Stimulated activated CD8-positive, alpha-beta memory T cell treated with anti-CD3 and anti-CD28 coated beads, Interleukin-12 subunit alpha, Interleukin-12 subunit beta, amount 100 ng/mL, for 4 hours (primary cell): Measurements from ENCODE around the gene ELF2.
"Not testable (repeated sequence)": the region's sequence is repeated elsewhere in the genome, so short reads cannot be mapped to it uniquely, and the experiment has no call there.

Experiments used
- DNase-seq: peaks from one replicate; pipeline ENCODE4 v3.0.0-alpha.2; 2020; ENCODE audit warnings: low read depth

Gene ELF2

DNA sequence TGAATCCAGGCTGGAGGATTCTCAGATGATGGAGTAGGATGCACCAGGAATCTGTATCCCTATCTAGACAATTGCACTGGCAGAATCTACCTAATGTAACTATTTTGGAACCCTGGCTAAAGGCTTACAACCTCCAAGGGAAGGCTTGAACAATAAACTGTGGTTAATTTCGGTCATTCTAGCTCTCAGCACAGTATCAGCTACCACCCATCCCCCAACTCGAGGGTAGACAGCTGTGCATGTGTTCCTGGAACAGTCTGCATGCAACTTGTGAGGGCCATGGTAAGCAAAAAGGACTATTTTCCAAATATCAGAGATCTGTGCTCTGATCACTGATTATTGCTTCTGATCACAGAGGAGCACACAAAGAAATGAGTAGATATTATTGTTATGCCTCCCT, 34.0 kb downstream of the ELF2 start:
- no peak for DNase-seq

DNA sequence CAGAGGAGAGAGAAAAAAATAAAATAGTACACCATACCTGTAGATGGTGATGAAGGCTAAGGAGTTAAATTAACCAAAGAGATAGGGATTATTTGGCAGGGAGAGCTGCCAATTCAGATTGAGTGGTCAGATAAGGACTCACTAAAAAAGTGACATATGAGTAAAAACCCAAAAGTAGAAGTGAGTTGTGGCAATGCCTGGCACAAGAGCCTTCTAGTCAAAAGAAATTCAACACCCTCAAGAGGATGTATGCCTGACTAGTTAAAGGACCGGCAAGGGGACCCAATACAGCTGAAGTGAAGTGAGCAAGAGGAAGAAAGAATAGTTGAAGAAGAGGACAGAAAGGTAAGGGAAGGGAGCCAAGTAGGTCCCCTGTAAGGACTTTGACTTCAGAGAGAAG, 34.9 kb downstream of the ELF2 start:
- DNase-seq = no peak

DNA sequence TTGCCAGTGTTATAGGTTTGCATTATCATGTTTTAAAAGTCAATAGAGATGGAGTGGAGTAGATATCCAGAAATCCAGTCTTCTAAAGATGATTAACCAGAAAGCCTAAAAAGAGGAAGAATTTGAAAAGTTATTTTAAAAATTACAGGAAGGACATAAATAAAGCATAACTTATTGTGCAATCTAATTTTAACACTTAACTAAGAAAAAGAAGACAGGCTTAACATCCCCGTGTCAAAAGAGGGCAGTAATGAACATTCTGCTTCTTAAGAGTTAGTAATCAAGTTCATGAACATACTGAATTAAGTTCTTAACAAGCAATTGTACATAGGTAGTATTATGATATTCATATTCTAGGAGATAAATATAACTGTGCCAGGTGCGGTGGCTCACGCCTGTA, 39.3 kb downstream of the ELF2 start:
- DNase-seq = no peak

DNA sequence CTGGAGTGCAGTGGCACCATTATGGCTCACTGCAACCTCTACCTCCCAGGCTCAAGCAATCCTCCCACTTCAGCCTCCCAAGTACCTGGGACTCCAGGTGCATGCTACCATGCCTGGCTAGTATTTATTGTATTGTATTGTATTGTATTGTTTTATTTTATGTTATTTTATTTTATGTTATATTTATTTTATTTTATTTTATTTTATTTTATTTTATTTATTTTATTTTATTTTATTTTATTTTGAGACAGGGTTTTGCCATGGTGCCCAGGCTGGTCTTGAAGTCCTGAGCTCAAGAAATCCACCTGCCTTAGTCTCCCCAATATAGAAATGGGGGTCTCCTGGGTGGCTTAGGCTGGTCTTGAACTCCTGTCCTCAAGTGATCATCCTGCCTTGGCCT, 42.6 kb downstream of the ELF2 start:
- DNase-seq = no peak

DNA sequence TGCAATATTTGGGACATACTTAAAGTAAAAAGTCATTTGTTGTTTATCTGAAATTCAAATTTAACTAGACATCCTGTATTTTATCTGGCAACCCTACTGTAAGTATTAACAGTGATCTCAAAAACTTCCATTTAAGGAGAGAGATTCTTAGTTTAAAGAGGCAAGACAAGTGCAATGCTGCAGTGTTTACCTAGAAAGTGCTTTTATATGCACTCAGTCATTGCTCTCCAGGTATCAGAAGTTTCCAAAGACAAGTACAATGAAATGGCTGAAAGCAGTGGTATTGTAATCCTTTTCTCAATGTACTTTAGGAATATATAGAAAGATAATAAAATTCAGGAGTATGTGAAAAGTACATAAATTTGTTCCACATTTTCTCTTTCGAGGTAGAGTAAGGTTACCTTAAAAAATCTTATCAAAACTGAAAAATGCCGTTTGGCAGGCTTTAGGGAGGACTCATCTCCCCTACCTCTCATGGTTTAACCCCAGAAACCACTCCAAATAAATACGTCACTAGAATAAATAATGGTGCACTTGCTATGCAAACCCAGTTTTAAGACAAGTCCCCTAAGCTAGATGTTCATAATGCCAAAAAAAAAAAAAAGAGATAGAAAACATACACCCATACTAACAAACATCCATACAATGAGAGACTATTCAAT, 45.7 kb downstream of the ELF2 start:
- DNase-seq = no peak

DNA sequence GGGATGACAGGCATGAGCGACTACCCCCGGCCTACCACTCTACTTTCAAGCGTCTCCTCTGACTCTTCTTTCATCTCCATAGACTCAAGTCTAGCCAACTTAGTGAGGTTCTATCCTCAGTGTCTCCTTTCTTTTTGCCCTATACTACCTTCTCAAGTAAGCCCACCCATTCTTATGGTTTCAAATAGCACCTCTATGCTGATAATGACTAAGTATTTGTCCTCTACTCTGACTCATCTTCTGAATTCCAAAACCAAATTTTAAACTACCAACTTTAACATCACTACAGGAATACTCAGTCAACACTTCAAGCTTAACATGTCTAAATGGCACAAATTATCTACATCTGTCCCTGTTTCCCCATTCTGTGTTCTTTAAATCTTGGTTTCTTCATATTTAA, 47.8 kb downstream of the ELF2 start:
- no peak for DNase-seq

DNA sequence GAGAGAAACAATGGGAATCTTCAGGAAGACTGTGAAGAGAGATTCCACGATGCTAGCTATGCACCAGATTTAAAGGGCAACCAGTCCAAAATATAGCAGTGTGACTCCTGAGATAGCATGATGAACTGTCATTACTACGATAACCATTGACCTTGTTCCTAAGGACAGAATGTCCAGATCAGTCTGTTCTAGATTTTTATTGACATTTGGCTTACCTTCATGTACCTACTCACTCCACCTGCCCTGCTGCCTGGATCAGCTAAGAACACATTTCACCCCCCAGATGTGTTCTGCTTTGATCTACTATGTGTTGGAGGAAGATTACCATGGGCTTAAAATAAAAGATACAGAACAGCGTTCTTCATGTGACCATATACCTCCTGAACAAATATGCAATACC, 50.1 kb downstream of the ELF2 start:
- no peak for DNase-seq

DNA sequence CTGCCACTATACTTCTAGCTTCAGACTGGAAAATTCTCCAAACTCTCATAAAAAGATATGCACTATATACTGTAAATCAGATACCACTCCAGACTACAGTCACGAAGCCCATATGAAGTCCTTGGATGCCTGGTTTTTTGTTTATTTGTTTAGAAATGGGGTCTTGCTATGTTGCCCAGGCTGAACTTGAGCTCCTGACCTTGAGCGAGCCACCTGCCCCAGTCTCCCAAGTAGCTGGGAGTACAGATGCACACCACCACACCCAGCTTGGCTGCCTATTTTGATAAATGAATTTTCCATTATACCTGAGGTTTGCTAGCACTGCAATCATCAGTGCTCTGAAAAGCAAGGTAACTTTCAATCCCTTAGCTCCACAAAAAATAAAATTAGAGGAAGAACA, 53.1 kb downstream of the ELF2 start:
- no peak for DNase-seq

DNA sequence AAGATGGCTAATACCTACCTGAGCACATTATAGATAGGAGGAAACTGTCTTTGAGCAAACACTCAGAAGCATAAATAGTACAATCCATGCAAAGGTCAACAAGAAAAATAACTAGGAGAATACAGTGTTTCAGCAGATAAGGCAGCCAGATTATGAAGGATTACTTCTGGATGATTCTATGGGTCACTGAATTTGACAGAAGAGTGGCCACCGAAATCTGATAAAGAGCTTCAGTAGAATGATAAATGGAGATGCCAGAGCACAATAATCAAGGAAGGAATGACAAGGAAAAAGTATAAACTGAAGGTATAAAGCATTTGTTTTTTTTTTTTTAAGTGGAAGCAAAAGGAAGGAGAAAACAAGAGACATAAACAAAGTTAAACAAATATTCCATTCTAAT, 58.7 kb downstream of the ELF2 start:
- DNase-seq = no peak

DNA sequence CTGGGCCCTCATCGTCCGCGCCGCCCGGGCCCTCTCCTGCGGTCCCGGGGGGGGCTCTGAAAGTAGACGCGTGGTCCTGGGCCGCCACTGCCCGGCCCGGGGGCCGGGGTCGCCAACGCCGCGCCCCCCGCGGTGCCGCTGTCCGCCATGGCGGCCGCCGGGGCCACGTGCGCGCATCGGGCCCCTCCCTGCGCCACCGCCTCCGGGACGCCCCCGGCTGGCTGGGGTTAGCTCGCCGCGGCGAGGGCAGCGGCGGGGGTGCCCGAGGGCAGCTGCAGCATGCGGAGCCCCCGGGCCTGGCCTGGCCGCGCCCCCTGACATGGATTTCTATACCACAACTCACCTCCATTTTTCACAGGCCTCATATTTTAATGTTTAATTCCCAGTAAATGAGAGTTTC, 61.8 kb downstream of the ELF2 start:
- DNase-seq = no peak

DNA sequence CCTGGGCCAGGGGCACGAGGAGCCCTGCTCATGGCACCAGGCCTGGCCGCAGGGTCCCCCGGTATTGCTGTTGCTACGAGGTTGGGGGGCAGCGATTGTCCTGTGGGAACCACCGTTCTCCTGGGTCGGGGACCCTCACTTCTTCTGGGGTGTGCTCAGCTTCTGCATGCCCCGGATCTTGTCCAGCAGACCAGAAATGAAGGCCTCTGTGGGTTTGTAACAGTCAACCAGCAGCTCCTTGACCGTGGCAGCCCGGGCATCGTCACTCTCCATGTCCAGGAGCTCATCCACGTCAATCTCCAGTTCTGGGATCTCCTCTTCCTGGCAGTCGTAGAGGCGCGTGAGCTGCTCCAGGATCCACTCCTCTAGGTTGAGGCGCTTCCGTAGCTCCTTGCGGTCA, 62.2 kb downstream of the ELF2 start:
- DNase-seq = not testable (repeated sequence)

DNA sequence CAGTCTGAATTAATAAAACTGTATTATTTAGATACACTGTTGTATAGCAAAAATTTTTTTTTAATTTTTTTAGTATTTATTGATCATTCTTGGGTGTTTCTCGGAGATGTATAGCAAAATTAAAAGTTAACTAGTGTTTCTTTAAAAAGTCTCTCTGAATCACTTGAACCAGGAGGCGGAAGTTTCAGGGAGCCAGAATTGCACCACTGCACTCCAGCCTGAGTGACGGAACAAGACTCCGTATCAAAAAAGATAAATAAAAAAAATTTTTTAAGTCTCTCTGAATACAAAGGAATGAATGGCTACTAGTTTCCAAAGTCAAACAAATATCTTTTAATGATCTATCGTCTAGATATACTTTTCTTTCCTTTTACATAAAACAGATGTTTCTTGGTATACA, 64.4 kb downstream of the ELF2 start:
- no peak for DNase-seq

DNA sequence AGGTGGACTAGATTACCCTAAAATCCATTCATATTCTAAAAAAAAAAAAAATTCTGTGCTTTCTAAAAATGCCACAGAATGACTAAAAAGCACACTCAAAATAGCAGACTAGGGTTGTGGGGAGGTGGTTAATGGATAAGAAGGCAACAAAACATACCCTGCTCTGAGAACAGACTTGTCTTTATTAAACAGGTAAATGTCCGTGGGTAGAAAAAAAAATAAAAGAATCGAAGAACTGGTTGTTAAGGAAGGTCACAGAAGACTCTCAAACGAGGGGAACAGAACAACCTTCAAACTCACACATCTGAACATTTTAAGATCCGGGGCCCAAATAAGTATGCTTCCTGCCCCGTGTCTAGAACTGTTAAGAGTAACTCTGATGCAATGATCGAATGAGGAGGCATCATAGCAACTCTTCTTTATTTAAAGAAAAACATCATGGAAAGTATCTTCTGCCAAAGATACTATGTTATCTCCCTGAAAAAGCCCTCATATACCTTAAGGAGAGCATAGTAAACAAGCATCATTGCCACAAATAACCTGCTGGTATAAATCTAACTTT, 68.4 kb downstream of the ELF2 start:
- no peak for DNase-seq

DNA sequence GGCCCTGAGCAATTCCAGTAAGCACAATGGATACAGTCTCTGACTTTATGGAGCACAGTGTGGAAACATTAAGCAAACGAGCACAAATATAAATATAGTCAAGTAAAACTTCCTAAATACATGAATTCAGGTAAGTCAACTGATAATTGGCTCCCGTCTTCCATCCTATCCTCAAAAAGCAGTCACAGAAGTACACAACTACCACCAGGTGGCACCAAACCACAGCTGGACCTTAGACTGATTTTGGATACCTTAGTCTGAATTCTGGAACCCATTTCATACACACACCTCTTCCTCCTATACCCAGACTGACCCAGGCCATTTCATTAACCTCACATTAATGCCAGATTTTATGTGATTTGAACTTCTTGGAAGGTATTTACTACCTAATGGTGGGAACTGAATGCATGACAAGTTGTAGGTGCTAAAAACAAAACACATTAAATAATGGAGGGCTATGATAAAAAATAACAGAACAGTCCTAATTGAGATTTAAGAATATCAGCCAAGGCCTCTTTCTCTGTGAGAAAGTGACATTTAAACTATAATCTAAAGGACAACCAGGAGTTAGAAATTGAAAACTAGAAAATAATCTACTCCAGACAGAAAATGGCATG, 77.5 kb downstream of the ELF2 start:
- DNase-seq = peak; percentile 20

DNA sequence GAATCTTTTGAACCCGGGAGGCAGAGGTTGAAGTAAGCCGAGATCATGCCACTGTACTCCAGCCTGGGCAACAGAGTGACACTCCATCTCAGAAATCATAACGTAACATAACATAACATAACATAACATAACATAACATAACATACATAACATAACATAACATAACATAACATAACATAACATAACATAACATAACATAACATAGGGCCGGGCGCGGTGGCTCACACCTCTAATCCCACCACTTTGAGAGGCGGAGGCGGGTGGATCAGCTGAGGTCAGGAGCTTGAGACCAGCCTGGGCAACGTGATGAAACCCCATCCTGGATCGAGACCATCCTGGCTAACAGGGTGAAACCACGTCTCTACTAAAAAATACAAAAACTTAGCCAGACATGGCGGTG, 84.7 kb downstream of the ELF2 start:
- no peak for DNase-seq

DNA sequence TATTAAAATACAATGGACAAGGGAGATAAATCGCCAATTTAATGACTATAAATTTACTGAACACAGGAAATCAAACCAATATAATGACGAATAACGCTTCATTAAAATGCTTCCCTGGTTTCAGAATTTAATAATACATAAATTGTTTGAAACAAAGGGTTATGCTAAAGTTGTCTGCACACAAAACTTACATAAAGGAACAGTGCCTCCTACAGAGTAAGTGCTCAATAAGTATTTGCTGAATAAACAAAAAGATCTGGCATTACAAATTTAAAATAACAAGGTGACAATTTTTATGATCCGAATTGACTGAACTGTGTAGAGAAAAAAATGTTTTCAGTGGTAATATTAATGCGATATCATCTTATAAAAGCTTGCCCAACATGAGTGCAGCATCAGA, 91.9 kb downstream of the ELF2 start:
- no peak for DNase-seq

DNA sequence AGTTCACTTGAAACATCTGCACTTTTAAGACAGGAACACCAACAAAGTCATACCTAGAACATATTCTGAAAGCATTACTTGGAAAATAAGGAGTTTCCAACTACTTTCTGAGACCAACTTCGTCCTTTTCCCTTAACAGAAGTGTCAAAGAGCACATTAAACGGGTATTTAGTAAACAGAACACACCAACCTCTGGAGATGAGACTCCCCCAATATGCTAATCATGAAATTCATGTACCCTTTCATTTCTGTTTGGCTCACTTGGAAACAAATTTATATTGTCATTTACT, 92.3 kb downstream of the ELF2 start:
- no peak for DNase-seq

DNA sequence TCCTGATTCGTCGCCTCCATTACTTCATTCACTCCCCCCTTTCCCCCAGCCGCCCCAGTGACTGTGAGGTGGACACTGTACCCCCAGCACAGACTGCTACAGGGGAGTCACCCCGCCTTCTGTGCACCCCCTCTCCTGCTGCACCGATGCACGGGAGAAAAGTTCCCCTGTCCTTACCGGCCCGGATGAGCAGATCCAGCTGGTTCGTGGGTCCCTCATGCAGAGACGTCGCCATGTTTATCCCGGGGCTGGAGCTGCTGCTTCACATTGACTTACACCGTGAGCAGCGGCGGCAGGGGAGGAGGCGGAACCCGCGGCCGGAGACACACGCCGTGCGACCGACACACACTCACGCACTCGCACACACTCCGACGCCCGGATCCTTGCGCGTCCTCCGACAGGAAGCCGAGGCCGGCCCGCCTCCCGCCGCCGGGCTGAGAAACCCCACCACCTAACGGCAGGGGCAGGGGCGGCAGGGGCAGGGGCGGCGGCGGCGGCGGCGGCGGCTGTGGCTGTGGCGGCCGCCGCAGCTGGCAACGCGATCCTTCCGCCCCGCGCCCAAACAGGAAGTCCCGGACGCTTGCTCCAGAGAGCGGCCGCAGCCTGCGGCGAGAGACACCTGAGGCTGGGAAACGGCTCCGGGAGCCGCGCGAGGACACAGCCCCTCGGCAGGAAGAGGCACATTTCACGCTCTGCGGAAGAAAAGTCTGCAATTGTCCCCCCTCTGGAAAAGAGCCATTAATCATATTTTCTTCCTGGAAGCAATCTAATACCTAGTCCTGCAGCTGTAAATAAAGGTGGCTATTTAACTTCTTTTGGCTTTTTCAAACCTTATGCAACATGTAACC, 92.8 kb downstream of the ELF2 start:
- DNase-seq = peak; percentile 65

DNA sequence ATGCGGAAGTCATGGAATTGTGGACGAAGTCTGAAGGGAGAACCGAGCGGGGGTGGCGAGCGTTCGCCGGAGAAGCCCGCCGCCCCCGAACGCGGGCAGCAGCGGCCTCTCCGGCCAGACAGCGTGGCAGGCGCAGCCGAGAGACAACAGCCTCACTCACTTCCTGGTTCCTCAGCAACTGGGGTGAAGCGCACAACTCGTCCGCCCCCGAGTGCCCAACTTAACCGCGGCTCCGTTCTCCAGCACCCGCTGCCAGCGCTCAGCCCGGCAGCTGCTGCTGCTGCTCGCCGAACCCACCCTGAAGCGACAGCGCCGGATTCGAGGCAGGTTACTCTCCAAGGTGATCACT, 93.4 kb downstream of the ELF2 start:
- peak; percentile 55 for DNase-seq

DNA sequence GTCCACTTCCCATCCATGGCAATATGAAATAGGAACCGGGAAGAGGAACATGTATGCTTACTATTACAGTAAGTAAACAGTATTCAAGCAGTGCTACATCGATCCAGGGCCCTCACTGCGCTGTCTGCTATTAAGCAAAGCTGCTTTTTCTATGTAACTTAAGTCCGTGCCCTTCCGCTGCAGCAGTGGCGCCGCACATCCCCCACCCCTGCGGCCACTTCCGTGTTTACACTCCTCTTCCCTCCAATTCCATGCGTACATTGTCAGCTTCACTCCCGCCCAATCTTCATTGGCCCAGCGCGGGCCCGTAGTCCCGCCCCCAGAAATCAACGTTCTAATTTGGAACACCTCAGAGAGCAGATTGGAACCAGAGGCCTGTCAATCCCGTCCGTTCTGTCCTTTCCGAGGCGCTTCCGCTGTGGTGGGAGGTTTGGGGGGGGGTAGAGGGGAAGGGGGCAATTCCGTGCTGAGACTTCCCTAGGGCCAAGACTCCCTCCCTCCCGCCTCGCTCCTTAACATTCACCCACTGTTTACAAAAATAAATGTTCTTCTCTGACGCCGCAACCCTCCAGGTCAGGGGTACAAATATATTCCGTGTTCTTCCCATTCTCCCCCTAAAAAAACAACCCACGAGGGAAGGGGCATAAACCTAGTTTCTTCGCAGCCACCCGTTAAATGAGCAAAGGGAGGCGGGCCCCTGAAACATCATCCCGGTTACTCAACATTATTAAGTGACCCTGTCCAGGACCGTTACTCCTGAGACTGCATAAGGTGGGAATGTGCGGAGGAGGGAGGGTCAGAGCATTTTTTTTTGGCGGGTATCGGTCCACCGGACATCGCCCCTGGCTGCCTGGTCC, 94.0 kb downstream of the ELF2 start:
- DNase-seq = peak; percentile 77

DNA sequence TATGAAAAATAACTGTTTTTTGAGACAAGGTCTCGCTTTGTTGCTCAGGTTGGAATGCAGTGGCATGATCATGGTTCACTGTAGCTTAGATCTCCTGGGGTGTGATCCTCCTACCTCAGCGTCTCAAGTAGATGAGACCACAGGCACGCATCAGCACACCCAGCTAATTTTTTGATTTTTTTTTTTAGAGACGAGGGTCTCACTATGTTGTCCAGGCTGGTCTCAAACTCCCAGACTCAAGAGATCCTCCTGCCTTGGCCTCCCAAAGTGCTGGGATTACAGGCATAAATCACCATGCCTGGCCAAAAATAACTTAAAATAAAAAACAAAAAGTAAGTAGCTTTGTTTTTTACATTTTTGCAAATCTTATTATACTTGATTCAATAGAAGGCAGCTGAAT, 98.1 kb downstream of the ELF2 start:
- DNase-seq = no peak

DNA sequence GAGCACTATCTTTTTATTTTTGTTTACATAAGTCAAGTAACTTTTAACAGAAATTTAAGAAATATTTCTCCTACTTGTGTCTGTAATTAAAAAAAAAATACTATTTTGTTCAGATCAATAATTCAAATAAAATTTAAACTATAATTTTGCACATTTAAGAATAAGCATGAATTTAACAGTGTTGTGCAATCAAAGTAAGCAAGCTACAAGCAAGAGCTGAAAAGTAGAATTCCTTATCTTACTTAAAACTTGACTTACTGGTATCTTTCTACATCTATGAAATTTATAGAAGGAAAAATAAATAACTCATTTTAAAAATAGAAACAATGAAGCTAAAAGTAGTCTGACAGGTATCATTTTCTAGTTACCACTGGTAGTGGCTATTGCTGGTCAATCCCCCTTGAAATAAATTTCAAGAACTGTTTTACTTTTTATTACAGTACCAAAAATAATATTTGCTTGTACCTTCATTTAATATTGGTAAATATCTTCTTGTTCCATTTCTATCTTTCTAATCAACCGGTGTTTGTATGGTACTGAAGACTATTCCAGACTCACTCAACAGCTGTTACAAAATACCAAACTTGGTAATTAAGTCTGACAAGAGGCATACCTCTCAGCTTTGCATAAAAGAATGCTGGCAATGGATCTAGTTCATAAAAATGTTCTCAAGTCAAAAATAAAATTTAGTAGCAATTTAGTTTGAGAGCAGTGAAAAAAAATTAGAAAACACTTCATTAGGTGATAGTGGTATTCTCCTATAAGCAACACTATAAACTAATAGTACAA, 99.3 kb downstream of the ELF2 start:
- DNase-seq = no peak
